IMR-90 (cell line): ENCODE measurements around the gene ASAP2. TPM values are rescaled to one million over a fixed set of nuclear protein-coding genes. Genes with fewer than 3 reads are reported as not detected.

Experiments
- ATAC-seq: fragments of 200-7000 bp; cut with Tn5 transposase; 2 replicates; pipeline ENCODE4 v1.9.1; 2020; ENCODE audit warnings: low read depth, mild to moderate bottlenecking, moderate library complexity
- BruUV-seq: library from RNA; stranded (reverse); fragments of 400-500 nt; replicated peaks from 2 replicates; lab custom pipeline; 2021; lab: Mats Ljungman, UMichigan
- CTCF ChIA-PET: fragments of 300-600 bp; formaldehyde crosslinking; extraction: SDS; loops from one replicate; lab custom pipeline; 2021; ENCODE audit warnings: antibody characterized with exemption; lab: Yijun Ruan, JAX
- POLR2A ChIA-PET: fragments of 300-600 bp; sonication (Branson Sonifier 250); formaldehyde crosslinking; loops from one replicate; lab custom pipeline; 2022; ENCODE audit warnings: antibody characterized with exemption; ENCODE audit not compliant: unreplicated experiment; lab: Charles Lee
- DNase-seq: peaks from one replicate; pipeline ENCODE4 v3.0.0; 2013
- H2AFZ ChIP-seq: replicated peaks from 2 replicates; pipeline ENCODE3; 2013; ENCODE audit warnings: low read length, mild to moderate bottlenecking; ENCODE audit not compliant: poor library complexity
- H2AK5ac ChIP-seq: 2 replicates; pipeline ENCODE4 v1.6.1; 2013; ENCODE audit warnings: low read depth, low read length, inconsistent platforms
- H2AK9ac ChIP-seq: replicated peaks from 2 replicates; pipeline ENCODE3; 2013; ENCODE audit warnings: mild to moderate bottlenecking, low read depth, low read length, moderate library complexity; ENCODE audit not compliant: poor library complexity
- H2BK120ac ChIP-seq: 2 replicates; pipeline ENCODE4 v1.6.1; 2013; ENCODE audit warnings: low read depth, low read length, inconsistent platforms
- H2BK15ac ChIP-seq: 3 replicates; pipeline ENCODE4 v1.6.1; 2013; ENCODE audit warnings: low read depth, low read length, inconsistent platforms
- H2BK20ac ChIP-seq: 2 replicates; pipeline ENCODE4 v1.6.1; 2013; ENCODE audit warnings: low read depth, mild to moderate bottlenecking, inconsistent platforms, low read length, moderate library complexity
- H2BK5ac ChIP-seq: 2 replicates; pipeline ENCODE4 v1.6.1; 2013; ENCODE audit warnings: mild to moderate bottlenecking, low read depth, low read length, inconsistent platforms; ENCODE audit not compliant: poor library complexity, severe bottlenecking
- H3K14ac ChIP-seq: replicated peaks from 2 replicates; pipeline ENCODE4 v1.6.1; 2013; ENCODE audit warnings: low read depth, low read length, inconsistent platforms
- H3K18ac ChIP-seq: 2 replicates; pipeline ENCODE4 v1.6.1; 2013; ENCODE audit warnings: low read depth, low read length, control low read depth
- H3K23ac ChIP-seq: 2 replicates; pipeline ENCODE4 v1.6.1; 2013; ENCODE audit warnings: low read depth, low read length, inconsistent platforms
- H3K27ac ChIP-seq: 2 replicates; pipeline ENCODE4 v1.5.1; 2013; ENCODE audit warnings: mild to moderate bottlenecking, control low read depth, low read length; ENCODE audit not compliant: insufficient read depth
- H3K27me3 ChIP-seq: 2 replicates; pipeline ENCODE4 v1.6.1; 2013; ENCODE audit warnings: low read length; ENCODE audit not compliant: control insufficient read depth, insufficient read depth
- H3K36me3 ChIP-seq: 2 replicates; pipeline ENCODE4 v1.6.1; 2013; ENCODE audit warnings: low read length, mixed read lengths; ENCODE audit not compliant: control insufficient read depth, insufficient read depth
- H3K4ac ChIP-seq: 2 replicates; pipeline ENCODE4 v1.6.1; 2013; ENCODE audit warnings: low read depth, low read length, inconsistent platforms
- H3K4me1 ChIP-seq: 2 replicates; pipeline ENCODE4 v1.6.1; 2013; ENCODE audit warnings: low read length, mixed read lengths; ENCODE audit not compliant: control insufficient read depth, insufficient read depth
- H3K4me2 ChIP-seq: 2 replicates; pipeline ENCODE4 v1.6.1; 2013; ENCODE audit warnings: low read depth, mild to moderate bottlenecking, control low read depth, low read length, moderate library complexity
- H3K4me3 ChIP-seq: 2 replicates; pipeline ENCODE4 v1.5.1; 2013; ENCODE audit warnings: low read depth, mild to moderate bottlenecking, control low read depth, low read length, moderate library complexity; ENCODE audit not compliant: insufficient read depth
- H3K56ac ChIP-seq: 2 replicates; pipeline ENCODE4 v1.6.1; 2013; ENCODE audit warnings: low read length, inconsistent platforms; ENCODE audit not compliant: insufficient read depth; ENCODE audit errors: extremely low read depth
- H3K79me1 ChIP-seq, 2 experiments: 2 replicates each; pipeline ENCODE4 v1.6.1; 2013; ENCODE audit warnings: low read length in 2 of 2, inconsistent platforms in 1 of 2, low read depth in 1 of 2
- H3K9ac ChIP-seq: 2 replicates; pipeline ENCODE4 v1.6.1; 2013; ENCODE audit warnings: low read depth, low read length, control low read depth
- H3K9me1 ChIP-seq: 2 replicates; pipeline ENCODE4 v1.6.1; 2013; ENCODE audit warnings: low read length, inconsistent platforms; ENCODE audit not compliant: insufficient read depth
- H3K9me3 ChIP-seq: 2 replicates; pipeline ENCODE4 v1.6.1; 2013; ENCODE audit warnings: low read length; ENCODE audit not compliant: control insufficient read depth, insufficient read depth
- H4K20me1 ChIP-seq: 2 replicates; pipeline ENCODE4 v1.6.1; 2013; ENCODE audit warnings: low read length, inconsistent platforms; ENCODE audit not compliant: insufficient read depth
- H4K5ac ChIP-seq: 2 replicates; pipeline ENCODE4 v1.6.1; 2013; ENCODE audit warnings: mild to moderate bottlenecking, low read depth, low read length, control low read depth
- H4K8ac ChIP-seq, 2 experiments: 2 replicates each; pipeline ENCODE4 v1.6.1; 2013; ENCODE audit warnings: low read depth in 2 of 2, low read length in 2 of 2, control low read depth in 1 of 2, inconsistent platforms in 1 of 2
- H4K91ac ChIP-seq: 2 replicates; pipeline ENCODE4 v1.6.1; 2013; ENCODE audit warnings: low read depth, low read length, inconsistent platforms; ENCODE audit not compliant: insufficient read depth
- BHLHE40 ChIP-seq: fragments of 150-350 bp; IDR thresholded peaks from 2 replicates; pipeline ENCODE4 v1.6.1; 2016; ENCODE audit warnings: mild to moderate bottlenecking, low read depth, low read length
- CEBPB ChIP-seq: IDR thresholded peaks from 2 replicates; pipeline ENCODE4 v1.6.1; 2012; ENCODE audit warnings: low read depth, low read length, improper control_type of control experiment
- CHD1 ChIP-seq: IDR thresholded peaks from 2 replicates; pipeline ENCODE4 v1.6.1; 2012; ENCODE audit warnings: low read depth, low read length, improper control_type of control experiment
- MAFK ChIP-seq: IDR thresholded peaks from 2 replicates; pipeline ENCODE4 v1.6.1; 2012; ENCODE audit warnings: low read depth, low read length, improper control_type of control experiment
- MAZ ChIP-seq: IDR thresholded peaks from 2 replicates; pipeline ENCODE4 v1.6.1; 2012; ENCODE audit warnings: low read depth, mild to moderate bottlenecking, low read length, improper control_type of control experiment, moderate library complexity, borderline replicate concordance
- NFE2L2 ChIP-seq: fragments of 150-350 bp; IDR thresholded peaks from 2 replicates; pipeline ENCODE4 v1.6.1; 2016; ENCODE audit warnings: low read depth, mild to moderate bottlenecking, low read length
- RAD21 ChIP-seq: IDR thresholded peaks from 2 replicates; pipeline ENCODE4 v1.6.1; 2012; ENCODE audit warnings: low read length, improper control_type of control experiment
- RCOR1 ChIP-seq: IDR thresholded peaks from 2 replicates; pipeline ENCODE4 v1.6.1; 2012; ENCODE audit warnings: mild to moderate bottlenecking, low read length, improper control_type of control experiment; ENCODE audit not compliant: insufficient replicate concordance
- RFX5 ChIP-seq: IDR thresholded peaks from 2 replicates; pipeline ENCODE4 v1.8.0; 2012; ENCODE audit warnings: low read depth, mild to moderate bottlenecking, low read length, moderate library complexity
- WGBS, 2 experiments: methylation state at CpG; one replicate each; pipeline versions ENCODE4 v1.1.5 to v1.1.7; 2013; ENCODE audit warnings: missing lambda C conversion rate in 2 of 2; ENCODE audit not compliant: insufficient read length in 1 of 2; ENCODE audit errors: extremely low coverage in 2 of 2; 5-methylcytosine and 5-hydroxymethylcytosine counted together
- dilution Hi-C: fragments of 300-500 bp; cut with HindIII; formaldehyde crosslinking; loops from one replicate; pipeline ENCODE4 v1.14.3; 2018; ENCODE audit warnings: low sequenced_read_pairs; ENCODE audit not compliant: unreplicated experiment
- in situ Hi-C: fragments of 300-500 bp; cut with MboI; formaldehyde crosslinking; loops from 3 replicates; pipeline ENCODE4 v1.14.3; 2019; ENCODE audit warnings: low sequenced_read_pairs, inconsistent platforms, mixed read lengths
- intact Hi-C: fragments of 100-400 bp; cut with micrococcal nuclease; formaldehyde crosslinking; loops from 2 replicates; pipeline ENCODE4 v1.10.0; 2022
- polyA plus RNA-seq, 3 experiments: library from polyadenylated mRNA; depleted of rRNA; stranded (reverse); fragments of >200 nt; gene quantifications; 2 replicates each; pipeline ENCODE4 v1.2.3, GENCODE V29; 2012; ENCODE audit warnings: low replicate concordance in 1 of 3
- total RNA-seq: library from RNA; depleted of rRNA; stranded (reverse); fragments of >200 nt; gene quantifications from 2 replicates; pipeline ENCODE4 v1.2.3, GENCODE V29; 2012
- TF ChIP-seq, protein P1 (sequence below): fragments of 150-350 bp; IDR thresholded peaks from 2 replicates; pipeline ENCODE4 v1.6.1; 2017; ENCODE audit warnings: mild to moderate bottlenecking, antibody characterized with exemption, low read length, low read depth
- TF ChIP-seq, protein P2 (sequence below): fragments of 150-350 bp; IDR thresholded peaks from 2 replicates; pipeline ENCODE4 v1.6.1; 2016; ENCODE audit warnings: low read depth, mild to moderate bottlenecking, low read length, moderate library complexity, borderline replicate concordance
- TF ChIP-seq, protein P3 (sequence below): conservative IDR thresholded peaks from 2 replicates; pipeline ENCODE4 v1.5.1; 2012; ENCODE audit warnings: mild to moderate bottlenecking, low read depth, low read length, improper control_type of control experiment

The ASAP2 gene
- total and polyA plus RNA-seq, 2 of the 4 experiments (the other 2 are of a cell fraction) = 19.7 to 28.1 TPM

DNA sequence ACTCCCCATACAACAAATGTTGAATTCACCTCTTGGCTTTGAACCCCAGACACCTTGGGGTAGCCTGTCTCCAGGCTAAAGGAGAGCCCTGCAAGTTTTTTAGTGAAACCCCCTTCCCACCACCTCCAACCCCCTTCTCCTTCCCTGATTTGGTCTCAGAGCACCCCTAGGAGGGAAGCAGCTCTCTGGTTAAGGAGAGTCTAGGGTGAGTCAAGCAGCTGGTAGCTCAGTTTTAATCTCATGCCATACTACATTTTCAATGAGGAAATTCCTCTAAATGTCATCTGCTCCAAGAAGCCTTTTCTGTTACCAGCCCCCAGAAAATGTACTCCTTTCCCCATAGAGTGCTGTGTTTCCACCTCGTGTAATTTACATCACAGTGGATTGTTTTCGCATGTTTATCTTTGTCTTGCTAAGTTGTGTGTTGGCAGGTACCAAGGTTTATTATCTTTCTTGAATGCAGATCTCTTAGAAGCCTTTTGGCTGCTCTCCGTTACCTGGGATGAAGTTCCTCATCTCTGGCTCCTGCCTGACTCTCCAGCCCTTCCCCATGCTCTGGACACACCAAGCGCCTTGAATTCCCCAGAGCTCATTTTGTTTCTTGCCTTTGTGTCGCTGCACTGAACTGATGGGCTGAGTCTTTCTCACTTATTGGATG is 82.2 kb downstream of the ASAP2 start (continued):
- TF ChIP-seq RFX5 (no peak), RAD21 (no peak)

DNA sequence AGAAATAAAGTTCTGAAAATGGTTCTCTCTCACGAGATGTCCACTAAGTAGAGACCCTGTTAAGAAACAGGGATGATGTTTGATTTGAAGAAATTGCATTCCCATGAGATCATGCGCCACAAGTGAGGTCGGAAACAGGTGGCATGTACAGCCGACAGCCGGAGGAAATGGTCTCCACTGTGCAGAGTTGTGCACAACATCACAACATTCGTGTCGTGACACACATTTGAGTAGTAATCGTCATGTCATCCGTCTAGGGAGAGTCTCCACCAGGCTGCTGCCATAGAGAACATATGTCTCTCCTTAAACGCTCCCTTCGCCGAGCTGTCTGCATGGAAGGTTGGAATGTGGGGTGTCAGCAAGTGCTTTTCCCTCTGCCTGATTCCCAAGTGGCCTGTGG is 84.7 kb downstream of the ASAP2 start:
- no peak overlapping the region for H4K91ac ChIP-seq
- H2BK120ac ChIP-seq = no peak overlapping the region
- no peak overlapping the region for H3K18ac ChIP-seq
- peak overlapping the region; percentile 83 for H2AK5ac ChIP-seq
- no peaks in the 10 kb centered on the region for H3K27me3 ChIP-seq
- H2BK5ac ChIP-seq = no peak overlapping the region
- no peak overlapping the region for H4K5ac ChIP-seq
- intact Hi-C loops = no loop called here
- in situ Hi-C loops = no loop called here
- CTCF ChIA-PET = no interaction called here
- H3K4me2 ChIP-seq = no peak overlapping the region
- no peak overlapping the region for H3K9ac ChIP-seq
- H3K36me3 ChIP-seq = no peaks in the 10 kb centered on the region; the same call in 1 of the 2 replicates
- DNase-seq (peak; percentile 38), ATAC-seq (no peak)
- peak overlapping the region in 1 of 2 experiments; percentile 18; a peak in 2 of 4 replicates for H4K8ac ChIP-seq
- 79% methylated on average over 5 of the region's 12 CpGs; no CpG with 5 or more reads in 1 of the 2 experiments for WGBS, 2 experiments
- H2BK20ac ChIP-seq = no peak overlapping the region; the same call in 1 of the 2 replicates
- H3K4me1 ChIP-seq = peaks cover 18% of the 10 kb centered on the region
- H2BK15ac ChIP-seq = no peak overlapping the region
- no peak overlapping the region for H2AK9ac ChIP-seq
- no peak overlapping the region for H3K4me3 ChIP-seq
- peak overlapping the region; percentile 72 for H3K23ac ChIP-seq
- no TSS peak for BruUV-seq
- POLR2A ChIA-PET = no interaction called here
- H2AFZ ChIP-seq = no peak overlapping the region
- H3K4ac ChIP-seq = peak overlapping the region; percentile 25; the same call in 1 of the 2 replicates
- H3K9me3 ChIP-seq = no peaks in the 10 kb centered on the region
- H3K56ac ChIP-seq = no peak overlapping the region
- 0 out of 2 replicates have a peak overlapping the region, but pooled peaks have one; percentile 10 for H3K14ac ChIP-seq
- dilution Hi-C loops = no loop called here
- H3K79me1 ChIP-seq = peaks cover 56 to 81% of the 10 kb centered on the region in 2 experiments
- peaks cover 39% of the 10 kb centered on the region for H3K9me1 ChIP-seq
- H4K20me1 ChIP-seq = peaks cover 24% of the 10 kb centered on the region; the same call in 1 of the 2 replicates
- H3K27ac ChIP-seq = no peak overlapping the region
- TF ChIP-seq, protein P1, sequence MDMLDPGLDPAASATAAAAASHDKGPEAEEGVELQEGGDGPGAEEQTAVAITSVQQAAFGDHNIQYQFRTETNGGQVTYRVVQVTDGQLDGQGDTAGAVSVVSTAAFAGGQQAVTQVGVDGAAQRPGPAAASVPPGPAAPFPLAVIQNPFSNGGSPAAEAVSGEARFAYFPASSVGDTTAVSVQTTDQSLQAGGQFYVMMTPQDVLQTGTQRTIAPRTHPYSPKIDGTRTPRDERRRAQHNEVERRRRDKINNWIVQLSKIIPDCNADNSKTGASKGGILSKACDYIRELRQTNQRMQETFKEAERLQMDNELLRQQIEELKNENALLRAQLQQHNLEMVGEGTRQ = no peak
- TF ChIP-seq RAD21 (no peak), MAZ (no peak), NFE2L2 (no peak), CHD1 (no peak), CEBPB (no peak), RCOR1 (no peak), RFX5 (no peak), MAFK (no peak), BHLHE40 (no peak)
- TF ChIP-seq, protein P2, sequence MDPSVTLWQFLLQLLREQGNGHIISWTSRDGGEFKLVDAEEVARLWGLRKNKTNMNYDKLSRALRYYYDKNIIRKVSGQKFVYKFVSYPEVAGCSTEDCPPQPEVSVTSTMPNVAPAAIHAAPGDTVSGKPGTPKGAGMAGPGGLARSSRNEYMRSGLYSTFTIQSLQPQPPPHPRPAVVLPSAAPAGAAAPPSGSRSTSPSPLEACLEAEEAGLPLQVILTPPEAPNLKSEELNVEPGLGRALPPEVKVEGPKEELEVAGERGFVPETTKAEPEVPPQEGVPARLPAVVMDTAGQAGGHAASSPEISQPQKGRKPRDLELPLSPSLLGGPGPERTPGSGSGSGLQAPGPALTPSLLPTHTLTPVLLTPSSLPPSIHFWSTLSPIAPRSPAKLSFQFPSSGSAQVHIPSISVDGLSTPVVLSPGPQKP = no peak
- TF ChIP-seq, protein P3, sequence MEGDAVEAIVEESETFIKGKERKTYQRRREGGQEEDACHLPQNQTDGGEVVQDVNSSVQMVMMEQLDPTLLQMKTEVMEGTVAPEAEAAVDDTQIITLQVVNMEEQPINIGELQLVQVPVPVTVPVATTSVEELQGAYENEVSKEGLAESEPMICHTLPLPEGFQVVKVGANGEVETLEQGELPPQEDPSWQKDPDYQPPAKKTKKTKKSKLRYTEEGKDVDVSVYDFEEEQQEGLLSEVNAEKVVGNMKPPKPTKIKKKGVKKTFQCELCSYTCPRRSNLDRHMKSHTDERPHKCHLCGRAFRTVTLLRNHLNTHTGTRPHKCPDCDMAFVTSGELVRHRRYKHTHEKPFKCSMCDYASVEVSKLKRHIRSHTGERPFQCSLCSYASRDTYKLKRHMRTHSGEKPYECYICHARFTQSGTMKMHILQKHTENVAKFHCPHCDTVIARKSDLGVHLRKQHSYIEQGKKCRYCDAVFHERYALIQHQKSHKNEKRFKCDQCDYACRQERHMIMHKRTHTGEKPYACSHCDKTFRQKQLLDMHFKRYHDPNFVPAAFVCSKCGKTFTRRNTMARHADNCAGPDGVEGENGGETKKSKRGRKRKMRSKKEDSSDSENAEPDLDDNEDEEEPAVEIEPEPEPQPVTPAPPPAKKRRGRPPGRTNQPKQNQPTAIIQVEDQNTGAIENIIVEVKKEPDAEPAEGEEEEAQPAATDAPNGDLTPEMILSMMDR = no peak
